Skeletal muscle satellite cell (primary cell): Measurements from ENCODE around the gene CEP350.
"Not testable (repeated sequence)": the region's sequence is repeated elsewhere in the genome, so short reads cannot be mapped to it uniquely, and the experiment has no call there.

Experiments used
- H3K27me3 ChIP-seq: 2 replicates; pipeline ENCODE4 v1.7.0; 2013; ENCODE audit warnings: low read length; ENCODE audit not compliant: control insufficient read depth, insufficient read depth
- H3K36me3 ChIP-seq: 2 replicates; pipeline ENCODE4 v1.7.0; 2013; ENCODE audit warnings: mild to moderate bottlenecking, control low read depth, low read length; ENCODE audit not compliant: insufficient read depth
- H3K4me1 ChIP-seq: 2 replicates; pipeline ENCODE4 v1.7.0; 2013; ENCODE audit warnings: low read length; ENCODE audit not compliant: control insufficient read depth, insufficient read depth
- H3K4me2 ChIP-seq: 2 replicates; pipeline ENCODE4 v1.7.0; 2013; ENCODE audit warnings: mild to moderate bottlenecking, low read length
- H3K4me3 ChIP-seq: 2 replicates; pipeline ENCODE4 v1.7.0; 2013; ENCODE audit warnings: low read length
- H3K9ac ChIP-seq: 2 replicates; pipeline ENCODE4 v1.7.0; 2013; ENCODE audit warnings: mild to moderate bottlenecking, low read depth, low read length, moderate library complexity
- H3K9me3 ChIP-seq: replicated peaks from 2 replicates; pipeline ENCODE4 v1.7.0; 2013; ENCODE audit warnings: mild to moderate bottlenecking, control low read depth, low read length

Gene CEP350

GRCh38 chr1:179952186-179952585, 2.4 kb upstream of the CEP350 start:
- Histone ChIP-seq H3K9me3 (no peaks in the 10 kb centered on the region), H3K27me3 (no peaks in the 10 kb centered on the region), H3K36me3 (no peaks in the 10 kb centered on the region), H3K9ac (no peak overlapping the region), H3K4me3 (no peak overlapping the region), H3K4me1 (peaks cover 11% of the 10 kb centered on the region), H3K4me2 (no peak overlapping the region)

GRCh38 chr1:179953974-179954492, 577 bp upstream of the CEP350 start:
- Histone ChIP-seq H3K4me1 (peaks cover 16% of the 10 kb centered on the region), H3K4me2 (peak overlapping the region; percentile 90), H3K9ac (peak overlapping the region; percentile 80), H3K4me3 (peak overlapping the region; percentile 94), H3K27me3 (no peaks in the 10 kb centered on the region), H3K9me3 (no peaks in the 10 kb centered on the region), H3K36me3 (no peaks in the 10 kb centered on the region)

- H3K36me3 ChIP-seq: no peaks in the 10 kb centered on the region
- H3K4me2 ChIP-seq: peak overlapping the region; percentile 86
- H3K4me3 ChIP-seq: peak overlapping the region; percentile 94
- no peaks in the 10 kb centered on the region for H3K9me3 ChIP-seq
- H3K27me3 ChIP-seq: no peaks in the 10 kb centered on the region
- peak overlapping the region; percentile 95 for H3K9ac ChIP-seq
- peaks cover 16% of the 10 kb centered on the region for H3K4me1 ChIP-seq
These were observed 674 bp downstream of the CEP350 start for GRCh38 chr1:179955287-179955680.

- no peaks in the 10 kb centered on the region for H3K9me3 ChIP-seq
- no peaks in the 10 kb centered on the region for H3K27me3 ChIP-seq
- H3K4me1 ChIP-seq: peaks cover 16% of the 10 kb centered on the region
- no peaks in the 10 kb centered on the region for H3K36me3 ChIP-seq
- peak overlapping the region; percentile 94 for H3K4me3 ChIP-seq
- peak overlapping the region; percentile 86 for H3K4me2 ChIP-seq
- H3K9ac ChIP-seq: peak overlapping the region; percentile 95
These were observed 1.1 kb downstream of the CEP350 start for GRCh38 chr1:179955731-179956130.

GRCh38 chr1:179958359-179958758, 3.7 kb downstream of the CEP350 start:
- Histone ChIP-seq H3K36me3 (no peaks in the 10 kb centered on the region), H3K9ac (no peak overlapping the region), H3K27me3 (no peaks in the 10 kb centered on the region), H3K4me2 (no peak overlapping the region), H3K4me1 (peaks cover 15% of the 10 kb centered on the region), H3K4me3 (no peak overlapping the region), H3K9me3 (no peaks in the 10 kb centered on the region)

- H3K4me2 ChIP-seq, H3K4me3 ChIP-seq, H3K9me3 ChIP-seq, H3K36me3 ChIP-seq, H3K9ac ChIP-seq, H3K4me1 ChIP-seq, H3K27me3 ChIP-seq: not testable (repeated sequence)
These were observed 7.6 kb downstream of the CEP350 start for GRCh38 chr1:179962168-179962567.

- Histone ChIP-seq H3K9me3 (peaks cover 2% of the 10 kb centered on the region), H3K4me1 (peaks cover 18% of the 10 kb centered on the region), H3K4me2 (no peak overlapping the region), H3K9ac (no peak overlapping the region), H3K27me3 (no peaks in the 10 kb centered on the region), H3K36me3 (peaks cover 6% of the 10 kb centered on the region), H3K4me3 (no peak overlapping the region)
These were observed 11.9 kb downstream of the CEP350 start for GRCh38 chr1:179966551-179966950.

GRCh38 chr1:179968284-179968993, 13.8 kb downstream of the CEP350 start:
- Histone ChIP-seq H3K9ac (no peak overlapping the region), H3K4me2 (no peak overlapping the region), H3K36me3 (peaks cover 6% of the 10 kb centered on the region), H3K4me3 (no peak overlapping the region), H3K27me3 (no peaks in the 10 kb centered on the region), H3K9me3 (peaks cover 2% of the 10 kb centered on the region), H3K4me1 (peaks cover 18% of the 10 kb centered on the region)

GRCh38 chr1:179968994-179969919, 14.6 kb downstream of the CEP350 start:
- H3K4me2 ChIP-seq: peak overlapping the region; percentile 9
- peaks cover 6% of the 10 kb centered on the region for H3K36me3 ChIP-seq
- H3K9me3 ChIP-seq: peaks cover 2% of the 10 kb centered on the region
- peak overlapping the region; percentile 28 for H3K9ac ChIP-seq
- H3K27me3 ChIP-seq: no peaks in the 10 kb centered on the region
- no peak overlapping the region for H3K4me3 ChIP-seq
- H3K4me1 ChIP-seq: peaks cover 18% of the 10 kb centered on the region

GRCh38 chr1:179969962-179970361, 15.4 kb downstream of the CEP350 start:
- no peak overlapping the region for H3K4me3 ChIP-seq
- peak overlapping the region; percentile 28 for H3K9ac ChIP-seq
- H3K27me3 ChIP-seq: no peaks in the 10 kb centered on the region
- H3K9me3 ChIP-seq: peaks cover 2% of the 10 kb centered on the region
- H3K36me3 ChIP-seq: peaks cover 6% of the 10 kb centered on the region
- H3K4me2 ChIP-seq: peak overlapping the region; percentile 9
- peaks cover 18% of the 10 kb centered on the region for H3K4me1 ChIP-seq

GRCh38 chr1:179971563-179972496, 17.2 kb downstream of the CEP350 start:
- Histone ChIP-seq H3K9me3 (no peaks in the 10 kb centered on the region), H3K4me1 (peaks cover 19% of the 10 kb centered on the region), H3K4me3 (no peak overlapping the region), H3K36me3 (peaks cover 6% of the 10 kb centered on the region), H3K27me3 (no peaks in the 10 kb centered on the region), H3K4me2 (no peak overlapping the region), H3K9ac (no peak overlapping the region)
